ENCODE data around the gene TOB1. TPM values are rescaled to one million over a fixed set of nuclear protein-coding genes. Genes with fewer than 3 reads are reported as not detected.

Gene TOB1
- polyA plus RNA-seq, 1 donor (not counting 4 experiments of a cell fraction or from before 2014, with no cell fraction given): 64.4 TPM

GRCh38 chr17:50858486-50859225 is 7.5 kb downstream of the TOB1 start:
- peaks cover 9% of the 10 kb centered on the region for H3K79me2 ChIP-seq (ENCODE audit: control insufficient read depth, insufficient read depth, low read length)
- no peak for DNase-seq (ENCODE audit: low read depth, low spot score)
- dilution Hi-C loops (cut with MboI; ENCODE audit: extremely low pct_ligation_motif_present, low sequenced_read_pairs): loop anchor here (25.0 kb wide), 1 partner anchor 104 kb away; no protein-coding TSS in a partner anchor
- H3K27ac ChIP-seq (ENCODE audit: control insufficient read depth, insufficient read depth, low read length): no peak overlapping the region
- TF ChIP-seq CTCF (optimal IDR thresholded peaks at IDR 0.05 in 1 of 3, IDR thresholded peaks at IDR 0.05 in 1 of 3, conservative IDR thresholded peaks at IDR 0.05 in 1 of 3; ENCODE audit: extremely low read depth in 1 of 3, insufficient read depth in 2 of 3, low read length in 3 of 3) (no peak), EZH2 (IDR thresholded peaks at IDR 0.05; ENCODE audit: low read length) (no peak)
- peaks cover 9% of the 10 kb centered on the region for H3K4me1 ChIP-seq (ENCODE audit: control insufficient read depth, extremely low read depth, insufficient read depth, low read length)
- no peak for FAIRE-seq
- H3K9ac ChIP-seq (ENCODE audit: control insufficient read depth, extremely low read depth, insufficient read depth, low read length): no peak overlapping the region
- H3K4me3 ChIP-seq (ENCODE audit: control insufficient read depth in 2 of 3, extremely low read depth in 1 of 3, insufficient read depth in 2 of 3, low read depth in 1 of 3, low read length in 3 of 3): no peak overlapping the region
- H3K27me3 ChIP-seq (ENCODE audit: control insufficient read depth, extremely low read depth, insufficient read depth, low read length): no peaks in the 10 kb centered on the region
- H3K9me1 ChIP-seq (ENCODE audit: control insufficient read depth, extremely low read depth, insufficient read depth, low read length): no peaks in the 10 kb centered on the region
- no peak overlapping the region for H3K4me2 ChIP-seq (ENCODE audit: control insufficient read depth, extremely low read depth, insufficient read depth, low read depth, low read length)
- peaks cover 9% of the 10 kb centered on the region for H4K20me1 ChIP-seq (ENCODE audit: control insufficient read depth, extremely low read depth, insufficient read depth, low read length)
- H2AFZ ChIP-seq (ENCODE audit: control insufficient read depth, low read length): no peak overlapping the region
- H3K9me3 ChIP-seq (ENCODE audit: control insufficient read depth, low read depth, low read length): no peaks in the 10 kb centered on the region
- peaks cover 7 to 13% of the 10 kb centered on the region in 2 experiments for H3K36me3 ChIP-seq (ENCODE audit: control insufficient read depth in 2 of 2, extremely low read depth in 1 of 2, insufficient read depth in 2 of 2, low read length in 2 of 2)

- no peak for DNase-seq (ENCODE audit: low read depth, low spot score)
- Histone ChIP-seq H3K4me3 (ENCODE audit: control insufficient read depth in 2 of 3, extremely low read depth in 1 of 3, insufficient read depth in 2 of 3, low read depth in 1 of 3, low read length in 3 of 3) (no peak overlapping the region), H3K27me3 (ENCODE audit: control insufficient read depth, extremely low read depth, insufficient read depth, low read length) (no peaks in the 10 kb centered on the region), H4K20me1 (ENCODE audit: control insufficient read depth, extremely low read depth, insufficient read depth, low read length) (no peaks in the 10 kb centered on the region), H3K4me1 (ENCODE audit: control insufficient read depth, extremely low read depth, insufficient read depth, low read length) (peaks cover 11% of the 10 kb centered on the region), H3K36me3 (ENCODE audit: control insufficient read depth in 2 of 2, extremely low read depth in 1 of 2, insufficient read depth in 2 of 2, low read length in 2 of 2) (no peaks in the 10 kb centered on the region), H3K27ac (ENCODE audit: control insufficient read depth, insufficient read depth, low read length) (no peak overlapping the region), H2AFZ (ENCODE audit: control insufficient read depth, low read length) (no peak overlapping the region), H3K9ac (ENCODE audit: control insufficient read depth, extremely low read depth, insufficient read depth, low read length) (no peak overlapping the region), H3K4me2 (ENCODE audit: control insufficient read depth, extremely low read depth, insufficient read depth, low read depth, low read length) (no peak overlapping the region), H3K79me2 (ENCODE audit: control insufficient read depth, insufficient read depth, low read length) (no peaks in the 10 kb centered on the region), H3K9me3 (ENCODE audit: control insufficient read depth, low read depth, low read length) (no peaks in the 10 kb centered on the region), H3K9me1 (ENCODE audit: control insufficient read depth, extremely low read depth, insufficient read depth, low read length) (no peaks in the 10 kb centered on the region)
- no peak for FAIRE-seq
- TF ChIP-seq CTCF (optimal IDR thresholded peaks at IDR 0.05 in 1 of 3, IDR thresholded peaks at IDR 0.05 in 1 of 3, conservative IDR thresholded peaks at IDR 0.05 in 1 of 3; ENCODE audit: extremely low read depth in 1 of 3, insufficient read depth in 2 of 3, low read length in 3 of 3) (no peak), EZH2 (IDR thresholded peaks at IDR 0.05; ENCODE audit: low read length) (no peak)
- dilution Hi-C loops (cut with MboI; ENCODE audit: extremely low pct_ligation_motif_present, low sequenced_read_pairs): loop anchor here (25.0 kb wide), 1 partner anchor 106 kb away; no protein-coding TSS in a partner anchor
Measured at GRCh38 chr17:50856431-50856830, 9.7 kb downstream of the TOB1 start.
